ENCODE data around the gene OR4N5. TPM values are rescaled to one million over a fixed set of nuclear protein-coding genes. Genes with fewer than 3 reads are reported as not detected.

OR4N5 gene
- total RNA-seq, 2 donors from 2014 or later: not detected

DNA sequence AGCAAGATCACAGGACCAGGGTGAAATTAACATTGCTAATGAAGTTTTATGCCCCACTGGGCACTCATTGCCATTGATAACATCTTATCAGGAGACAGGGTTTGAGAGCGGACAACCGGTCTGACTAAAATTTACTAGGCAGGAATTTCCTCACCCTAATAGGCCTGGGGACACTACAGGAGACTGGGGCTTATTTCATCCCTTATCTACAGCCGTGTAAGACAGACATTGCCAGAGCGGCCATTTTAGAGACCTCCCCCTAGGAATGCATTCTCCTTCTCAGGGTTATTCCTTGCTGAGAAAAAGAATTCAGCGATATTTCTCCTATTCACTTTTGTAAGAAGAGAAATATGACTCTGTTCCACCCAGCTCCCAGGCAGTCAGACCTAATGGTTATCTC is 19.8 kb upstream of the OR4N5 start:
- H3K9me3 ChIP-seq (ENCODE audit: control insufficient read depth, low read length): peaks cover 68% of the 10 kb centered on the region
- no peaks in the 10 kb centered on the region for H3K36me3 ChIP-seq (ENCODE audit: control insufficient read depth, insufficient read depth, low read length)
- 73 to 77% methylated on average over 5 of the region's 5 CpGs for WGBS, 2 experiments (ENCODE audit: insufficient coverage in 1 of 2, insufficient read length in 1 of 2)
- Mint-ChIP-seq H3K36me3 (ENCODE audit: low read depth) (no peaks in the 10 kb centered on the region), H3K4me3 (no peak overlapping the region), H3K4me1 (no peaks in the 10 kb centered on the region), H3K27me3 (ENCODE audit: insufficient read depth) (no peaks in the 10 kb centered on the region), H3K27ac (no peak overlapping the region), H3K9me3 (peaks cover 81% of the 10 kb centered on the region)
- TF ChIP-seq, protein P1, sequence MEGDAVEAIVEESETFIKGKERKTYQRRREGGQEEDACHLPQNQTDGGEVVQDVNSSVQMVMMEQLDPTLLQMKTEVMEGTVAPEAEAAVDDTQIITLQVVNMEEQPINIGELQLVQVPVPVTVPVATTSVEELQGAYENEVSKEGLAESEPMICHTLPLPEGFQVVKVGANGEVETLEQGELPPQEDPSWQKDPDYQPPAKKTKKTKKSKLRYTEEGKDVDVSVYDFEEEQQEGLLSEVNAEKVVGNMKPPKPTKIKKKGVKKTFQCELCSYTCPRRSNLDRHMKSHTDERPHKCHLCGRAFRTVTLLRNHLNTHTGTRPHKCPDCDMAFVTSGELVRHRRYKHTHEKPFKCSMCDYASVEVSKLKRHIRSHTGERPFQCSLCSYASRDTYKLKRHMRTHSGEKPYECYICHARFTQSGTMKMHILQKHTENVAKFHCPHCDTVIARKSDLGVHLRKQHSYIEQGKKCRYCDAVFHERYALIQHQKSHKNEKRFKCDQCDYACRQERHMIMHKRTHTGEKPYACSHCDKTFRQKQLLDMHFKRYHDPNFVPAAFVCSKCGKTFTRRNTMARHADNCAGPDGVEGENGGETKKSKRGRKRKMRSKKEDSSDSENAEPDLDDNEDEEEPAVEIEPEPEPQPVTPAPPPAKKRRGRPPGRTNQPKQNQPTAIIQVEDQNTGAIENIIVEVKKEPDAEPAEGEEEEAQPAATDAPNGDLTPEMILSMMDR (conservative IDR thresholded peaks at IDR 0.05): no peak
- H3K4me3 ChIP-seq (ENCODE audit: low read length): no peak overlapping the region
- H3K4me1 ChIP-seq (ENCODE audit: control insufficient read depth, insufficient read depth, low read length): no peaks in the 10 kb centered on the region
- no peak for DNase-seq
- H3K9ac ChIP-seq (ENCODE audit: extremely low read depth, low read length, poor library complexity, severe bottlenecking): no peak overlapping the region
- no peaks in the 10 kb centered on the region for H3K27me3 ChIP-seq (ENCODE audit: control insufficient read depth, insufficient read depth, low read length, poor library complexity, severe bottlenecking)
- no peak overlapping the region for H3K27ac ChIP-seq (ENCODE audit: low read depth, low read length)

DNA sequence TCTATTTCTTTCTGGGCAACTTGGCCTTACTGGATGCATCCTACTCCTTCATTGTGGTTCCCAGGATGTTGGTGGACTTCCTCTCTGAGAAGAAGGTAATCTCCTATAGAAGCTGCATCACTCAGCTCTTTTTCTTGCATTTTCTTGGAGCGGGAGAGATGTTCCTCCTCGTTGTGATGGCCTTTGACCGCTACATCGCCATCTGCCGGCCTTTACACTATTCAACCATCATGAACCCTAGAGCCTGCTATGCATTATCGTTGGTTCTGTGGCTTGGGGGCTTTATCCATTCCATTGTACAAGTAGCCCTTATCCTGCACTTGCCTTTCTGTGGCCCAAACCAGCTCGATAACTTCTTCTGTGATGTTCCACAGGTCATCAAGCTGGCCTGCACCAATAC is 5.3 kb downstream of the OR4N5 start:
- Mint-ChIP-seq H3K4me1 (no peaks in the 10 kb centered on the region), H3K36me3 (ENCODE audit: low read depth) (no peaks in the 10 kb centered on the region), H3K27ac (no peak overlapping the region), H3K4me3 (no peak overlapping the region), H3K27me3 (ENCODE audit: insufficient read depth) (no peaks in the 10 kb centered on the region), H3K9me3 (peaks cover 73% of the 10 kb centered on the region)
- TF ChIP-seq, protein P1 (conservative IDR thresholded peaks at IDR 0.05): no peak
- peaks cover 76% of the 10 kb centered on the region for H3K9me3 ChIP-seq (ENCODE audit: control insufficient read depth, low read length)
- no peak overlapping the region for H3K9ac ChIP-seq (ENCODE audit: extremely low read depth, low read length, poor library complexity, severe bottlenecking)
- no peaks in the 10 kb centered on the region for H3K36me3 ChIP-seq (ENCODE audit: control insufficient read depth, insufficient read depth, low read length)
- DNase-seq: no peak
- H3K4me3 ChIP-seq (ENCODE audit: low read length): no peak overlapping the region
- 57 to 59% methylated on average over 5 to 7 of the region's 7 CpGs for WGBS, 2 experiments (ENCODE audit: insufficient coverage in 1 of 2, insufficient read length in 1 of 2)
- H3K4me1 ChIP-seq (ENCODE audit: control insufficient read depth, insufficient read depth, low read length): no peaks in the 10 kb centered on the region
- no peaks in the 10 kb centered on the region for H3K27me3 ChIP-seq (ENCODE audit: control insufficient read depth, insufficient read depth, low read length, poor library complexity, severe bottlenecking)
- H3K27ac ChIP-seq (ENCODE audit: low read depth, low read length): no peak overlapping the region

DNA sequence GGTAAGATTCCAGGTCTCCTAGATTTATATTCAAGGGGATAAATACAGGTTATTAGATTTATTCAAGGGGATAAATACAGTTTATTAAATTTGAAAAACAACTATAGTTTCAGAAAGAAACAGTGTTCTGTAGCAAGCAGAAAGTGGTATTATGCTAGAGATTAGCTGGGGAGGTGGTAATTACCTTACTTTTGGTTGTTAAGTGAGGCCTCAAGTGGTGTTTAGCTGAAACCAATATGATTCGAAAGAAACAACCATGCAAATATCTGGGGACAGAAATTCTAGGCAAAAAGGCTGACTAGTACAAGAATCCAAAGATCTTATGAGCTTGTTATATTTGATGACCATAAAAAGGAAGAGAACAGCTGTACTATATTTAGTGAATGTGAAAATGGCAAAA is 6.2 kb downstream of the OR4N5 start:
- DNase-seq: no peak
- Histone ChIP-seq H3K27ac (ENCODE audit: low read depth, low read length) (no peak overlapping the region), H3K9me3 (ENCODE audit: control insufficient read depth, low read length) (peaks cover 78% of the 10 kb centered on the region), H3K9ac (ENCODE audit: extremely low read depth, low read length, poor library complexity, severe bottlenecking) (no peak overlapping the region), H3K4me1 (ENCODE audit: control insufficient read depth, insufficient read depth, low read length) (no peaks in the 10 kb centered on the region), H3K27me3 (ENCODE audit: control insufficient read depth, insufficient read depth, low read length, poor library complexity, severe bottlenecking) (no peaks in the 10 kb centered on the region), H3K36me3 (ENCODE audit: control insufficient read depth, insufficient read depth, low read length) (no peaks in the 10 kb centered on the region), H3K4me3 (ENCODE audit: low read length) (no peak overlapping the region)
- H3K27me3 Mint-ChIP-seq (ENCODE audit: insufficient read depth): no peaks in the 10 kb centered on the region
- TF ChIP-seq, protein P1 (conservative IDR thresholded peaks at IDR 0.05): no peak
- WGBS, 2 experiments (ENCODE audit: insufficient coverage in 1 of 2, insufficient read length in 1 of 2): 43 to 62% methylated on average over 1 of the region's 1 CpG
- H3K36me3 Mint-ChIP-seq (ENCODE audit: low read depth): no peaks in the 10 kb centered on the region
- no peak overlapping the region for H3K27ac Mint-ChIP-seq
- H3K9me3 Mint-ChIP-seq: peaks cover 76% of the 10 kb centered on the region
- H3K4me1 Mint-ChIP-seq: no peaks in the 10 kb centered on the region
- H3K4me3 Mint-ChIP-seq: no peak overlapping the region

All from endodermal cell (in vitro differentiated cells).